Measurements from ENCODE around the gene GPR137.

GRCh38 chr11:64321026-64321425 lies 35.4 kb downstream of the GPR137 start:
- TF ChIP-seq ZBTB21 (tag by site-specific recombination; IDR thresholded peaks at IDR 0.05) (no peak), ZNF155 (tag by site-specific recombination; IDR thresholded peaks at IDR 0.05) (no peak), PATZ1 (tag by site-specific recombination; IDR thresholded peaks at IDR 0.05) (no peak), CTCF (tag by site-specific recombination; IDR thresholded peaks at IDR 0.05) (no peak), ZNF768 (tag by site-specific recombination; IDR thresholded peaks at IDR 0.05) (no peak), ZSCAN5A (tag by site-specific recombination; IDR thresholded peaks at IDR 0.05) (no peak), ZBTB11 (tag by site-specific recombination; conservative IDR thresholded peaks at IDR 0.05; ENCODE audit: low read depth) (no peak), REST (tag by site-specific recombination; IDR thresholded peaks at IDR 0.05) (no peak), ZNF239 (tag by site-specific recombination; IDR thresholded peaks at IDR 0.05) (no peak), ZNF645 (tag by site-specific recombination; IDR thresholded peaks at IDR 0.05) (no peak), ATF2 (tag by site-specific recombination; IDR thresholded peaks at IDR 0.05; ENCODE audit: low read depth) (no peak), ZBTB6 (tag by site-specific recombination; IDR thresholded peaks at IDR 0.05) (no peak), ZNF837 (tag by site-specific recombination; IDR thresholded peaks at IDR 0.05) (no peak)
